ENCODE results near the gene KSR1.
"Not testable (repeated sequence)": the region's sequence is repeated elsewhere in the genome, so short reads cannot be mapped to it uniquely, and the experiment has no call there.

The KSR1 gene

GRCh38 chr17:27665549-27665948 is 209.3 kb downstream of the KSR1 start:
- Histone ChIP-seq H3K27ac (ENCODE audit: insufficient read depth in 1 of 2, low read depth in 1 of 2, low read length in 2 of 2, poor library complexity in 1 of 2, severe bottlenecking in 2 of 2) (no peak overlapping the region), H3K9me3 (ENCODE audit: control extremely low read depth in 1 of 5, control insufficient read depth in 4 of 5, insufficient read depth in 2 of 5, low read depth in 1 of 5, low read length in 4 of 5) (no peaks in the 10 kb centered on the region), H3K27me3 (replicated peaks in 2 of 5; ENCODE audit: control insufficient read depth in 4 of 5, insufficient read depth in 5 of 5, low read length in 4 of 5) (peaks cover 0 to 2% (median 0%) of the 10 kb centered on the region in 5 experiments), H3K4me1 (ENCODE audit: control extremely low read depth in 1 of 4, control insufficient read depth in 4 of 4, insufficient read depth in 4 of 4, low read length in 3 of 4) (no peaks in the 10 kb centered on the region), H3K36me3 (ENCODE audit: control insufficient read depth in 4 of 4, insufficient read depth in 4 of 4, low read length in 3 of 4) (no peaks in the 10 kb centered on the region), H3K4me3 (ENCODE audit: control insufficient read depth in 1 of 7, extremely low read depth in 1 of 7, insufficient read depth in 4 of 7, low read depth in 2 of 7, low read length in 6 of 7) (no peak overlapping the region)
- ChIA-PET CTCF (interaction anchor here (1.0 to 3.9 kb wide), 2 partner anchors 11 to 15 kb away, joined by 4 to 20 read pairs; no protein-coding TSS in a partner anchor), POLR2A (no interaction called here)
- 86% methylated on average over 4 of the region's 4 CpGs for whole genome bisulfite sequencing (ENCODE audit: insufficient coverage)
- no peak for DNase-seq

- CTCF ChIA-PET: interaction anchor here (0.6 to 3.9 kb wide), 3 partner anchors 12 to 90 kb away, joined by 3 to 20 read pairs (median 4); no protein-coding TSS in a partner anchor
- H3K36me3 ChIP-seq (ENCODE audit: control insufficient read depth in 4 of 4, insufficient read depth in 4 of 4, low read length in 3 of 4): not testable (repeated sequence)
- 92% methylated on average over 6 of the region's 6 CpGs for WGBS (ENCODE audit: insufficient coverage)
These were observed 210.0 kb downstream of the KSR1 start for GRCh38 chr17:27666270-27666669.

GRCh38 chr17:27666831-27667560 is 210.7 kb downstream of the KSR1 start:
- DNase-seq: no peak
- no peaks in the 10 kb centered on the region for H3K9me3 ChIP-seq (ENCODE audit: control extremely low read depth in 1 of 5, control insufficient read depth in 4 of 5, insufficient read depth in 2 of 5, low read depth in 1 of 5, low read length in 4 of 5)
- ChIA-PET CTCF (no interaction called here), POLR2A (no interaction called here)
- H3K36me3 ChIP-seq (ENCODE audit: control insufficient read depth in 4 of 4, insufficient read depth in 4 of 4, low read length in 3 of 4): no peaks in the 10 kb centered on the region
- H3K4me1 ChIP-seq (ENCODE audit: control extremely low read depth in 1 of 4, control insufficient read depth in 4 of 4, insufficient read depth in 4 of 4, low read length in 3 of 4): no peaks in the 10 kb centered on the region
- H3K4me3 ChIP-seq (ENCODE audit: control insufficient read depth in 1 of 7, extremely low read depth in 1 of 7, insufficient read depth in 4 of 7, low read depth in 2 of 7, low read length in 6 of 7): no peak overlapping the region
- WGBS (ENCODE audit: insufficient coverage): 89% methylated on average over 6 of the region's 11 CpGs
- H3K27me3 ChIP-seq (replicated peaks in 2 of 5; ENCODE audit: control insufficient read depth in 4 of 5, insufficient read depth in 5 of 5, low read length in 4 of 5): peaks cover 0 to 2% (median 0%) of the 10 kb centered on the region in 5 experiments
- H3K27ac ChIP-seq (ENCODE audit: insufficient read depth in 1 of 2, low read depth in 1 of 2, low read length in 2 of 2, poor library complexity in 1 of 2, severe bottlenecking in 2 of 2): no peak overlapping the region

More at GRCh38 chr17:27666270-27666669, 210.0 kb downstream of the KSR1 start:
- H3K4me3 ChIP-seq (ENCODE audit: control insufficient read depth in 1 of 7, extremely low read depth in 1 of 7, insufficient read depth in 4 of 7, low read depth in 2 of 7, low read length in 6 of 7); H3K4me1 ChIP-seq (ENCODE audit: control extremely low read depth in 1 of 4, control insufficient read depth in 4 of 4, insufficient read depth in 4 of 4, low read length in 3 of 4); H3K27me3 ChIP-seq (replicated peaks in 2 of 5; ENCODE audit: control insufficient read depth in 4 of 5, insufficient read depth in 5 of 5, low read length in 4 of 5); H3K27ac ChIP-seq (ENCODE audit: insufficient read depth in 1 of 2, low read depth in 1 of 2, low read length in 2 of 2, poor library complexity in 1 of 2, severe bottlenecking in 2 of 2); DNase-seq; POLR2A ChIA-PET; H3K9me3 ChIP-seq (ENCODE audit: control extremely low read depth in 1 of 5, control insufficient read depth in 4 of 5, insufficient read depth in 2 of 5, low read depth in 1 of 5, low read length in 4 of 5): not testable (repeated sequence)

GRCh38 chr17:27667656-27668487 is 211.6 kb downstream of the KSR1 start:
- WGBS (ENCODE audit: insufficient coverage): 96% methylated on average over 12 of the region's 12 CpGs
- ChIA-PET POLR2A (no interaction called here), CTCF (interaction anchor here (1.4 kb wide), 1 partner anchor 13 kb away, joined by 3 read pairs; no protein-coding TSS in a partner anchor)
- H3K4me1 ChIP-seq (ENCODE audit: control extremely low read depth in 1 of 4, control insufficient read depth in 4 of 4, insufficient read depth in 4 of 4, low read length in 3 of 4): no peaks in the 10 kb centered on the region
- H3K27ac ChIP-seq (ENCODE audit: insufficient read depth in 1 of 2, low read depth in 1 of 2, low read length in 2 of 2, poor library complexity in 1 of 2, severe bottlenecking in 2 of 2): no peak overlapping the region
- H3K36me3 ChIP-seq (ENCODE audit: control insufficient read depth in 4 of 4, insufficient read depth in 4 of 4, low read length in 3 of 4): no peaks in the 10 kb centered on the region
- no peaks in the 10 kb centered on the region for H3K9me3 ChIP-seq (ENCODE audit: control extremely low read depth in 1 of 5, control insufficient read depth in 4 of 5, insufficient read depth in 2 of 5, low read depth in 1 of 5, low read length in 4 of 5)
- H3K27me3 ChIP-seq (replicated peaks in 2 of 5; ENCODE audit: control insufficient read depth in 4 of 5, insufficient read depth in 5 of 5, low read length in 4 of 5): peaks cover 0 to 5% (median 0%) of the 10 kb centered on the region in 5 experiments
- DNase-seq: no peak
- H3K4me3 ChIP-seq (ENCODE audit: control insufficient read depth in 1 of 7, extremely low read depth in 1 of 7, insufficient read depth in 4 of 7, low read depth in 2 of 7, low read length in 6 of 7): no peak overlapping the region

GRCh38 chr17:27668488-27668823 is 212.2 kb downstream of the KSR1 start:
- H3K4me1 ChIP-seq (ENCODE audit: control extremely low read depth in 1 of 4, control insufficient read depth in 4 of 4, insufficient read depth in 4 of 4, low read length in 3 of 4): no peaks in the 10 kb centered on the region
- H3K27ac ChIP-seq (ENCODE audit: insufficient read depth in 1 of 2, low read depth in 1 of 2, low read length in 2 of 2, poor library complexity in 1 of 2, severe bottlenecking in 2 of 2): no peak overlapping the region
- WGBS (ENCODE audit: insufficient coverage): 80% methylated on average over 2 of the region's 2 CpGs
- ChIA-PET POLR2A (no interaction called here), CTCF (interaction anchor here (1.4 kb wide), 1 partner anchor 14 kb away, joined by 3 read pairs; no protein-coding TSS in a partner anchor)
- no peaks in the 10 kb centered on the region for H3K36me3 ChIP-seq (ENCODE audit: control insufficient read depth in 4 of 4, insufficient read depth in 4 of 4, low read length in 3 of 4)
- no peak for DNase-seq
- peaks cover 0 to 5% (median 0%) of the 10 kb centered on the region in 5 experiments for H3K27me3 ChIP-seq (replicated peaks in 2 of 5; ENCODE audit: control insufficient read depth in 4 of 5, insufficient read depth in 5 of 5, low read length in 4 of 5)
- no peaks in the 10 kb centered on the region for H3K9me3 ChIP-seq (ENCODE audit: control extremely low read depth in 1 of 5, control insufficient read depth in 4 of 5, insufficient read depth in 2 of 5, low read depth in 1 of 5, low read length in 4 of 5)
- H3K4me3 ChIP-seq (ENCODE audit: control insufficient read depth in 1 of 7, extremely low read depth in 1 of 7, insufficient read depth in 4 of 7, low read depth in 2 of 7, low read length in 6 of 7): no peak overlapping the region

- Histone ChIP-seq H3K4me1 (ENCODE audit: control extremely low read depth in 1 of 4, control insufficient read depth in 4 of 4, insufficient read depth in 4 of 4, low read length in 3 of 4) (no peaks in the 10 kb centered on the region), H3K9me3 (ENCODE audit: control extremely low read depth in 1 of 5, control insufficient read depth in 4 of 5, insufficient read depth in 2 of 5, low read depth in 1 of 5, low read length in 4 of 5) (no peaks in the 10 kb centered on the region), H3K27me3 (replicated peaks in 2 of 5; ENCODE audit: control insufficient read depth in 4 of 5, insufficient read depth in 5 of 5, low read length in 4 of 5) (peaks cover 0 to 5% (median 0%) of the 10 kb centered on the region in 5 experiments), H3K27ac (ENCODE audit: insufficient read depth in 1 of 2, low read depth in 1 of 2, low read length in 2 of 2, poor library complexity in 1 of 2, severe bottlenecking in 2 of 2) (no peak overlapping the region), H3K36me3 (ENCODE audit: control insufficient read depth in 4 of 4, insufficient read depth in 4 of 4, low read length in 3 of 4) (no peaks in the 10 kb centered on the region), H3K4me3 (ENCODE audit: control insufficient read depth in 1 of 7, extremely low read depth in 1 of 7, insufficient read depth in 4 of 7, low read depth in 2 of 7, low read length in 6 of 7) (no peak overlapping the region)
- ChIA-PET POLR2A (no interaction called here), CTCF (interaction anchor here (1.4 kb wide), 1 partner anchor 14 kb away, joined by 3 read pairs; no protein-coding TSS in a partner anchor)
- 94% methylated on average over 7 of the region's 7 CpGs for WGBS (ENCODE audit: insufficient coverage)
- DNase-seq: no peak
These were observed 212.9 kb downstream of the KSR1 start for GRCh38 chr17:27669136-27669535.

- 95% methylated on average over 5 of the region's 5 CpGs for WGBS (ENCODE audit: insufficient coverage)
- H3K4me3 ChIP-seq (ENCODE audit: control insufficient read depth in 1 of 7, extremely low read depth in 1 of 7, insufficient read depth in 4 of 7, low read depth in 2 of 7, low read length in 6 of 7): no peak overlapping the region
- H3K9me3 ChIP-seq (ENCODE audit: control extremely low read depth in 1 of 5, control insufficient read depth in 4 of 5, insufficient read depth in 2 of 5, low read depth in 1 of 5, low read length in 4 of 5): no peaks in the 10 kb centered on the region
- no peaks in the 10 kb centered on the region for H3K36me3 ChIP-seq (ENCODE audit: control insufficient read depth in 4 of 4, insufficient read depth in 4 of 4, low read length in 3 of 4)
- ChIA-PET POLR2A (no interaction called here), CTCF (no interaction called here)
- H3K27ac ChIP-seq (ENCODE audit: insufficient read depth in 1 of 2, low read depth in 1 of 2, low read length in 2 of 2, poor library complexity in 1 of 2, severe bottlenecking in 2 of 2): no peak overlapping the region
- no peak for DNase-seq
- H3K4me1 ChIP-seq (ENCODE audit: control extremely low read depth in 1 of 4, control insufficient read depth in 4 of 4, insufficient read depth in 4 of 4, low read length in 3 of 4): no peaks in the 10 kb centered on the region
- H3K27me3 ChIP-seq (replicated peaks in 2 of 5; ENCODE audit: control insufficient read depth in 4 of 5, insufficient read depth in 5 of 5, low read length in 4 of 5): peaks cover 0 to 3% (median 0%) of the 10 kb centered on the region in 5 experiments
These were observed 213.6 kb downstream of the KSR1 start for GRCh38 chr17:27669850-27670249.

Measured in common myeloid progenitor, CD34-positive (primary cell).